Right ventricle myocardium superior (tissue), 1 donor: Measurements from ENCODE around the gene MOAP1. TPM values are rescaled to one million over a fixed set of nuclear protein-coding genes. Genes with fewer than 3 reads are reported as not detected.
"Not testable (repeated sequence)": the region's sequence is repeated elsewhere in the genome, so short reads cannot be mapped to it uniquely, and the experiment has no call there.

ENCODE experiments used
- ATAC-seq: fragments of 200-7000 bp; cut with Tn5 transposase; one replicate; pipeline ENCODE4 v1.9.1; 2020; ENCODE audit warnings: mild to moderate bottlenecking; ENCODE audit not compliant: poor library complexity
- DNase-seq: peaks from one replicate; pipeline ENCODE4 v3.0.0-alpha.2; 2020
- intact Hi-C: fragments of 100-400 bp; cut with DNase I; formaldehyde crosslinking; loops from one replicate; pipeline ENCODE4 v1.11.2; 2022
- long read RNA-seq: library from polyadenylated mRNA; unstranded; transcript quantifications from one replicate; pipeline ENCODE4 v2.0.0, GENCODE V29; 2021
- total RNA-seq: library from RNA; stranded (reverse); fragmentation: NEBNext Ultra II Directional; extraction: Animal tissue kit (Norgen Biotek cat#: 25700); gene quantifications from one replicate; pipeline ENCODE4 v1.2.1, GENCODE V29; 2021
- donor health status: DM: no; HTN: yes; CAD: no; lungs with severe emphysema.

MOAP1 gene, protein sequence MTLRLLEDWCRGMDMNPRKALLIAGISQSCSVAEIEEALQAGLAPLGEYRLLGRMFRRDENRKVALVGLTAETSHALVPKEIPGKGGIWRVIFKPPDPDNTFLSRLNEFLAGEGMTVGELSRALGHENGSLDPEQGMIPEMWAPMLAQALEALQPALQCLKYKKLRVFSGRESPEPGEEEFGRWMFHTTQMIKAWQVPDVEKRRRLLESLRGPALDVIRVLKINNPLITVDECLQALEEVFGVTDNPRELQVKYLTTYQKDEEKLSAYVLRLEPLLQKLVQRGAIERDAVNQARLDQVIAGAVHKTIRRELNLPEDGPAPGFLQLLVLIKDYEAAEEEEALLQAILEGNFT
- total RNA-seq: 55.9 TPM
- long read RNA-seq, transcript MOAP1-201 (3 exons, 2,441 nt): major isoform, 154 of 164 reads
- long read RNA-seq, transcript MOAP1-202 (2 exons, 2,529 nt): minor isoform, 8 of 164 reads
- long read RNA-seq, partial matches to known transcripts: 0 of 164 reads
- long read RNA-seq, other reads (novel, unspliced or antisense): 2 of 164 reads

DNA sequence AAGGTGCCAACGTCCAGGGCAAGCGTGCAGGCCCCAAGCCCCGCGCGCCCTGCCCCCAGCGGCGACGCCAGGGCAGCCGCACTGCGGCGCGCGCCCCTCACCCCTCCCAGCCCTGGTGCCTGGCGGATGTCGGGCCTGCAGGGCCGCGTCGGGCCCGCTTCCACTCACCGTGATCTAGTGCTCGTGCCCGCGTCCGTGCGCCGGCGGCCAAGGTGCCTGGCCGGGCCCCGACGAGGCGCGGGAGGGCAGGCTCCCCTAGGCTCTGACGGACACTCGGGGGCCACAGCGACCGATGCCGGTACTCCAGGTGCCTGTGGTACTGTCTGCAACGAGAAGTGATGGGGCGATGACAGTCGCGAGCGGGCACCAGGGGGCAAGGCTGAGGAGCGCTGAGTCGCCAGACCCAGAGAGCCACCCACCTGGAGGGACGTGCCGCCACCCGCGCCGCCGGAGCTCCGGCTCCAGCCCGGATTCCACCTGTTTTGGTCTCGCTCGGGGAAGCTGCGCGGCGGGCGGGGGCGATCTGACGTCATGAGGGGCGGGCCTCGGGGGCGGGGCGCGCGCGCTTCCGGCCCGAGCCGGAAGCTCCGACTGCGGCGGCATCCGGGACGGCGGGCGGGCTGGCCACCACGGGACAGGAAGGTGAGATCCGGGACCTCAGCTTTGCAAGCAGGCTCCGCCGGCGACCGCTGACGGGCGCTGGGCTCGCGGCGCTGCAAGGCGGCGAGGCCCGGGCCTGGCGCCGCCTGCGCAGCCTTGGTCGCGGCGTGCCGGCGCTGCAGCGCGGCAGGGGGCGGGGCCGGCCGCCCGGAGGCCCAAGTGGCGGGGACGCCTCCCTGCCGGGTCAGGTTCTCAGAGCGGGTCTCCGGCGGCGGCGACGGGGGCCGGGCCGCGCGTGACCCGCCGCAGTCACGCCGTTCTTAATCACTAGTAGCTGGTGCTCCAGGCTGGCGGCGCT lies at the start of gene MOAP1, which contains the start of gene LYSET:
TSS of gene MOAP1 (minus strand) at position 507 of the 958 bp plus-strand sequence. CDS start 655 bp downstream, outside the sequence.
TSS of gene LYSET (plus strand) at position 927 of the 958 bp plus-strand sequence. CDS start 89 bp downstream, outside the sequence.
- intact Hi-C loops: no loop called here
- peak; percentile 96 for ATAC-seq
- DNase-seq: peak; percentile 92

- intact Hi-C loops, DNase-seq, ATAC-seq: not testable (repeated sequence)
Measured at GRCh38 chr14:93233078-93233477, 48.4 kb upstream of the MOAP1 start.

- intact Hi-C loops: no loop called here
- ATAC-seq (no peak), DNase-seq (no peak)
Measured at GRCh38 chr14:93232159-93232558, 47.5 kb upstream of the MOAP1 start.

DNA sequence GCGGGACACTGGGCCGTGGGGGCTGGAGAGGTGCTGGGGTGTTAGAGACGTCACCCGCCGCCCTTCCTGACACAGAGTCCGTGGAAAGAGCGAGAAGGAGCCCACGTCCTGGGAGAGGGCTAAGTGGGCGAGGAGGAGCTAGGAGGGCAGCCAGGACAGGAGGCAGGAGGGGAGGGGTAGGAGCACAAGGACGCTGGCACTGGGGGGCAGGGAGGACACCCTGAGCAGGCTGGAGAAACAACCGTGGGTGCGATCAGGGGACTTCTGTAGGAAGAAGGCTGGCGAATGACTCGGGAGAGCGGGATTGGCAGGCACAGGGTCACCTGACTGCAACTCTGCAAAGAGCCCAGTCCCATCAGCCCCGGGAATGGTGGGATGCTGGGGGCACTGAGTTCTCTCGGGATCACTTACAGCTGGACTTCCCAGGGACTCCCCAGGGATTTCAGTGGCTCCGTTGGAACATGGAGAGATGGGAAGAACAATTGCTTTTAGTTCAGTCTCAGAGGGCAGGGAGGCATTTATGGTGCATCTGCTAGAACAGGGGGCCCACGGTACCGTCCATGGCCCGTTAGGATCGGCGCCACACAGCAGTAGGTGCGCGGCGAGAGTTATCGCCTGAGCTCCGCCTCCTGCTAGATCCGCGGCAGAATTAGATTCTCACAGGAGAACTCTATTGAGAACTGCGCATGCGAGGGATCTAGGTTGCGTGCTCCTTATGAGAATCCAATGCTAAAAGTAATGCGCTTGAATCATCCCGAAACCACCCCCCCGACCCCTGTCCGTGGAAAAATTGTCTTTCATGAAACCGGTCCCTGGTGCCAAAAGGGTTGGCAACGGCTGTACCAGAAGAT lies 46.7 kb upstream of the MOAP1 start:
- DNase-seq (no peak), ATAC-seq (peak; percentile 75)
- intact Hi-C loops: no loop called here

- intact Hi-C loops: no loop called here
- ATAC-seq: no peak
Measured at GRCh38 chr14:93230539-93230938, 45.8 kb upstream of the MOAP1 start.

DNA sequence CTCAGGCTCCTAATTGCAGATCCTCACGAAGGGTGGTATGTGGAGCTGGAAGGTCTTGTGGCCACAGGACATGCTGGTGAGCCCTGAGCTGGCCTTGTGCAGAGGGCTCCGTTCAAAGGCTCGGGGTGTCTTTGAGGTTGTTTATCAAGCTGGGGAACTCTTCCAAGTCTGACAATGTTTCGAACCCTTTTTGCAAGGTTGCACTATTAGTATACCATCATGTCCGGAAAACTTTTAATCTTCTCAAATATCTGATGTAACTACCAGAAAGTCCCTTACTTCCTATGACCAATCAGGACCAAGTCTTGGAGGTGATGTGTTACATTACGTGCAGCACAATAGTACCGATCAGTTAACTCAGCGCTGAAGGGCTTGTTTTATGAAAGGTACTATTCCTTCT lies 43.9 kb upstream of the MOAP1 start:
- ATAC-seq (no peak), DNase-seq (no peak)
- intact Hi-C loops: no loop called here

More at GRCh38 chr14:93230539-93230938, 45.8 kb upstream of the MOAP1 start:
- no peak for DNase-seq

DNA sequence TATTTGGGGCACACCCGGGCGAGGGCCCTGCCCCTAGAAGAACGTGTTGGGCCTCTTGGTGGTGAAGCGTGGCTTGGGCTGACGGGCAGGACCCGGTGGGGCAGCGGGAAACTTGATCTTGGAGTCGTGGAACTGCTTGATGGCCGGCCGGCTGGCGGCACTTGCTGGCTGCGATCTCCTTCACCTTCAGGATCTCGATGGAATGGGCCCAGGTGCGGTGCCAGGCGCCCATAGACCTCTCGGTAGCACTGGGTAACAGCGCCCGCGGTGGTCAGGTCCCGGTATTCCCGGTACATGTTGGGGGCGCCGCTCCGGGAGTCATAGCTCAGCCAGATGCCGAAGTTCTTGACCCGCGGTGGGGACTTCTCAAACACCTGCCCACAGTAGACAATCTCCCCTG lies 38.9 kb upstream of the MOAP1 start:
- intact Hi-C loops: no loop called here
- ATAC-seq (no peak), DNase-seq (peak; percentile 50)

GRCh38 chr14:93220509-93220908 lies 35.8 kb upstream of the MOAP1 start:
- DNase-seq (no peak), ATAC-seq (no peak)
- intact Hi-C loops: no loop called here

GRCh38 chr14:93219103-93219726 lies 34.5 kb upstream of the MOAP1 start:
- DNase-seq (no peak), ATAC-seq (peak; percentile 65)
- intact Hi-C loops: no loop called here

GRCh38 chr14:93214598-93214997 lies 29.9 kb upstream of the MOAP1 start:
- no peak for ATAC-seq
- intact Hi-C loops: no loop called here

GRCh38 chr14:93212432-93212831 lies 27.7 kb upstream of the MOAP1 start:
- ATAC-seq (no peak), DNase-seq (no peak)
- intact Hi-C loops: no loop called here

More at GRCh38 chr14:93214598-93214997, 29.9 kb upstream of the MOAP1 start:
- no peak for DNase-seq

DNA sequence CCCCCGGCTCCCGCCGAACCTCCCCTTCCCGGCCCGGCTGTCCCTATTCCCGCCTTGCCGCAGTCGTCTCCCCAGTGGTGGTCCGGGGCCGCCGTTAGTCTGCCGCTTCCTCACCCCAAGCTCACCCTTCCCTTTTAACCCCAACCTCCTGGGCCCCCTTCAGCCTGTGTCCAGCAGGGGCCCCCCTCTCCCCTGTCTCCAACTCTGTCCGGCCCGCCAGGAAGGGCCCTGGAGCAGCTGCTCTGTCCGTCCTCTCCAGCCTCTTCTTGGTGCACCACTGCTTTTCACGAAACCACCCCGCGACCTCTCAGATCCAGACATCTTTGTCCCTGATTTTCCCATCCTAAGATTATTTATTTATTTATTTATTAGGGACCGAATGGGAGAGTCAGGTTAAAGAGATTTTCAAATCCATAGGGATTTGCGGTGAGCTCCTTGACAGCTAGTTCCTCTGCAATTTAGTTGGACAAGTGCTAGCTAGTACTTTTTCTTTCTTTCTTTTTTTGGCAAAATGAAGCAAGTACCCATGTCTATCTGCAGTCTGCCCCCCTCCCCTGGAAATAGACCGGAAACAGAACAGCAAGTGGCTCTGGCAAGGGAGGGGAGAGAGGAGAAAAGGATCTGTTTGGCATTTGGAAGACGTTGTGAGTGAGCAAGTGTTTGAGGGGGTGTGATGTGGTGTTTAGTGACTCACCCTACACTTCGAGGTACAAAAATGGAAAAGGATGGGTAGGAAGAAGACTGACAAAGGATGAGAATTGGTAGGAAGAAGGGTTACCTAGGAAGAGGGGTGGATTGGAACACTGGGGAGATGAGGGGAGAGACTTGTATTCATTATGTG lies 23.0 kb upstream of the MOAP1 start:
- DNase-seq (peak; percentile 71), ATAC-seq (peak; percentile 76)
- intact Hi-C loops: no loop called here

GRCh38 chr14:93206793-93207467 lies 22.2 kb upstream of the MOAP1 start, which contains the start of the genes GON7 and UBR7:
GON7 (minus strand) TSS chr14:93207065; CDS start chr14:93207037, 28 bp downstream.
UBR7 (plus strand) TSS chr14:93207256; CDS start chr14:93207292, 36 bp downstream.
- intact Hi-C loops: no loop called here
- ATAC-seq: peak; percentile 99
- peak; percentile 96 for DNase-seq

GRCh38 chr14:93201155-93201704 lies 16.5 kb upstream of the MOAP1 start:
- ATAC-seq (no peak), DNase-seq (no peak)
- intact Hi-C loops: no loop called here

GRCh38 chr14:93200553-93200952 lies 15.9 kb upstream of the MOAP1 start:
- DNase-seq (no peak), ATAC-seq (no peak)
- intact Hi-C loops: no loop called here

DNA sequence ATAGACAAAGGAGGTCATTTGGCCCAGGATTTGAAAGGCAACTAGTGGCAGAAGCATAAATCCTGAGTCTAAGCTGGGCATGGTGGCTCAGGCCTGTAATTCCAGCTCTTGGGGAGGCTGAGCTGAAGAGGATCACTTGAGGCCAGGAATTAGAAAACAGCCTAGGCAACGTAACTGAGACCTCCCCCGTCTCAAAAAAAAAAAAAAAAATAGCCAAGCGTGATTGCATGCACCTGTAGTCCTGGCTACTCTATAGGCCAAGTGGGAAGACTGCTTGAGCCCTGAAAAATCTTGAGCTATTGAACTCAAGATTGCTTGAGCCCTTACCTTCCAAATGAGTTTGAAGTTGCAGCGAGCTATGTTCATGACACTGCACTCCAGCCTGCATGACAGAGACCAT lies 14.3 kb upstream of the MOAP1 start:
- DNase-seq: no peak
- intact Hi-C loops: no loop called here
- ATAC-seq: no peak
